H9 (cell line): ENCODE results near the gene BBOF1. TPM values are rescaled to one million over a fixed set of nuclear protein-coding genes. Genes with fewer than 3 reads are reported as not detected.

ENCODE experiments used
- DNase-seq: peaks from one replicate; pipeline ENCODE4 v3.0.0-alpha.2; 2017
- H2AFZ ChIP-seq: one replicate; pipeline ENCODE4 v1.6.1; 2013; ENCODE audit warnings: mild to moderate bottlenecking, low read length, control low read depth, moderate library complexity
- H2AK5ac ChIP-seq: 2 replicates; pipeline ENCODE4 v1.6.1; 2013; ENCODE audit warnings: low read length, control low read depth, mixed read lengths; ENCODE audit not compliant: insufficient read length
- H2BK120ac ChIP-seq: one replicate; pipeline ENCODE4 v1.6.1; 2013; ENCODE audit warnings: low read depth, mild to moderate bottlenecking, low read length, control low read depth, inconsistent platforms; ENCODE audit not compliant: poor library complexity, severe bottlenecking
- H2BK12ac ChIP-seq: 2 replicates; pipeline ENCODE4 v1.6.1; 2013; ENCODE audit warnings: low read length, control low read depth, mixed read lengths, low read depth; ENCODE audit not compliant: insufficient read length
- H2BK15ac ChIP-seq: 2 replicates; pipeline ENCODE4 v1.6.1; 2013; ENCODE audit warnings: low read depth, low read length, control low read depth
- H2BK20ac ChIP-seq: one replicate; pipeline ENCODE4 v1.6.1; 2013; ENCODE audit warnings: low read depth, mild to moderate bottlenecking, low read length, control low read depth, inconsistent platforms; ENCODE audit not compliant: poor library complexity, severe bottlenecking
- H2BK5ac ChIP-seq: 2 replicates; pipeline ENCODE4 v1.6.1; 2013; ENCODE audit warnings: low read length, control low read depth, mixed read lengths; ENCODE audit not compliant: insufficient read length
- H3K14ac ChIP-seq: 2 replicates; pipeline ENCODE4 v1.6.1; 2013; ENCODE audit warnings: low read length, control low read depth; ENCODE audit not compliant: insufficient read depth
- H3K18ac ChIP-seq: 2 replicates; pipeline ENCODE4 v1.6.1; 2013; ENCODE audit warnings: low read depth, mild to moderate bottlenecking, mixed read lengths, low read length, control low read depth; ENCODE audit not compliant: insufficient read length
- H3K23ac ChIP-seq: 2 replicates; pipeline ENCODE4 v1.6.1; 2013; ENCODE audit warnings: low read length, control low read depth, mixed read lengths, low read depth; ENCODE audit not compliant: insufficient read length
- H3K23me2 ChIP-seq: 2 replicates; pipeline ENCODE4 v1.6.1; 2013; ENCODE audit warnings: low read depth, mild to moderate bottlenecking, mixed read lengths, low read length, control low read depth; ENCODE audit not compliant: insufficient read length, poor library complexity, severe bottlenecking
- H3K27ac ChIP-seq: 2 replicates; pipeline ENCODE4 v1.5.1; 2013; ENCODE audit warnings: low read length, control low read depth, mixed read lengths, low read depth; ENCODE audit not compliant: insufficient read length
- H3K27me3 ChIP-seq: 2 replicates; pipeline ENCODE4 v1.6.1; 2013; ENCODE audit warnings: low read length, control low read depth, inconsistent platforms; ENCODE audit not compliant: insufficient read depth
- H3K4ac ChIP-seq: 2 replicates; pipeline ENCODE4 v1.6.1; 2013; ENCODE audit warnings: low read depth, mild to moderate bottlenecking, control low read depth, inconsistent platforms, low read length, moderate library complexity
- H3K4me1 ChIP-seq: 2 replicates; pipeline ENCODE4 v1.6.1; 2013; ENCODE audit warnings: low read length, control low read depth, inconsistent platforms; ENCODE audit not compliant: insufficient read depth
- H3K4me2 ChIP-seq: 2 replicates; pipeline ENCODE4 v1.6.1; 2013; ENCODE audit warnings: low read length, control low read depth, mixed read lengths; ENCODE audit not compliant: insufficient read length, insufficient read depth
- H3K56ac ChIP-seq: 2 replicates; pipeline ENCODE4 v1.6.1; 2013; ENCODE audit warnings: low read depth, mild to moderate bottlenecking, mixed read lengths, low read length, control low read depth; ENCODE audit not compliant: insufficient read length
- H3K79me1 ChIP-seq: 2 replicates; pipeline ENCODE4 v1.6.1; 2013; ENCODE audit warnings: low read depth, mild to moderate bottlenecking, moderate library complexity, low read length, control low read depth, inconsistent platforms; ENCODE audit not compliant: insufficient read depth, poor library complexity, severe bottlenecking
- H3K79me2 ChIP-seq: 2 replicates; pipeline ENCODE4 v1.6.1; 2013; ENCODE audit warnings: low read length, control low read depth, inconsistent platforms; ENCODE audit not compliant: insufficient read depth
- H3K9ac ChIP-seq: 2 replicates; pipeline ENCODE4 v1.6.1; 2013; ENCODE audit warnings: low read length, control low read depth, mixed read lengths; ENCODE audit not compliant: insufficient read length; ENCODE audit errors: extremely low read depth
- H3K9me3 ChIP-seq: one replicate; pipeline ENCODE4 v1.6.1; 2013; ENCODE audit warnings: low read depth, low read length, inconsistent platforms; ENCODE audit not compliant: control insufficient read depth
- H3T11ph ChIP-seq: one replicate; pipeline ENCODE4 v1.6.1; 2013; ENCODE audit warnings: mild to moderate bottlenecking, low read length, control low read depth, inconsistent platforms
- H4K20me1 ChIP-seq: one replicate; pipeline ENCODE4 v1.6.1; 2013; ENCODE audit not compliant: control insufficient read depth, insufficient read length, insufficient read depth
- H4K5ac ChIP-seq: 2 replicates; pipeline ENCODE4 v1.6.1; 2013; ENCODE audit warnings: low read depth, mild to moderate bottlenecking, mixed read lengths, low read length, control low read depth; ENCODE audit not compliant: insufficient read length
- H4K8ac ChIP-seq: replicated peaks from 2 replicates; pipeline ENCODE4 v1.6.1; 2013; ENCODE audit warnings: low read length, control low read depth, mixed read lengths, low read depth; ENCODE audit not compliant: insufficient read length
- H4K91ac ChIP-seq: 2 replicates; pipeline ENCODE4 v1.6.1; 2013; ENCODE audit warnings: low read depth, mild to moderate bottlenecking, moderate library complexity, mixed read lengths, low read length, control low read depth; ENCODE audit not compliant: insufficient read length
- H3K27ac Mint-ChIP-seq, 3 experiments: 2 replicates in 2 of 3; 3 replicates in 1 of 3; pipeline ENCODE4 v1.8.0; 2020 to 2021; ENCODE audit warnings: mixed read lengths in 3 of 3, mild to moderate bottlenecking in 1 of 3, moderate library complexity in 1 of 3
- H3K27me3 Mint-ChIP-seq: 2 replicates; pipeline ENCODE4 v1.8.0; 2021; ENCODE audit warnings: low read depth, mild to moderate bottlenecking, moderate library complexity, mixed read lengths
- H3K36me3 Mint-ChIP-seq, 3 experiments: 2 replicates in 2 of 3; 3 replicates in 1 of 3; pipeline ENCODE4 v1.8.0; 2020 to 2021; ENCODE audit warnings: low read depth in 3 of 3, mixed read lengths in 3 of 3; ENCODE audit not compliant: insufficient read depth in 1 of 3
- H3K4me1 Mint-ChIP-seq, 2 experiments: 2 replicates each; pipeline ENCODE4 v1.8.0; 2020; ENCODE audit warnings: mixed read lengths in 2 of 2
- H3K4me3 Mint-ChIP-seq, 2 experiments: 2 replicates in 1 of 2; 3 replicates in 1 of 2; pipeline ENCODE4 v1.8.0; 2020 to 2021; ENCODE audit warnings: mild to moderate bottlenecking in 2 of 2, mixed read lengths in 2 of 2, moderate library complexity in 1 of 2
- H3K9me3 Mint-ChIP-seq, 2 experiments: 2 replicates in 1 of 2; 3 replicates in 1 of 2; pipeline ENCODE4 v1.8.0; 2020; ENCODE audit warnings: mild to moderate bottlenecking in 2 of 2, mixed read lengths in 2 of 2, moderate library complexity in 1 of 2
- CTCF ChIP-seq: fragments of 200-600 bp; sonication (generic); conservative IDR thresholded peaks from 3 replicates; pipeline ENCODE4 v1.8.0; 2021; ENCODE audit warnings: antibody characterized with exemption, mild to moderate bottlenecking
- WGBS: extraction: QIAGEN DNeasy Blood & Tissue Kit; methylation state at CpG from one replicate; pipeline ENCODE4 v1.1.7; 2013; ENCODE audit warnings: missing lambda C conversion rate, low lambda C conversion rate, mixed read lengths; ENCODE audit not compliant: insufficient read length; ENCODE audit errors: extremely low coverage; 5-methylcytosine and 5-hydroxymethylcytosine counted together
- total RNA-seq: library from RNA; stranded (reverse); gene quantifications from 2 replicates; pipeline ENCODE4 v1.2.1, GENCODE V29; 2021

BBOF1 gene
- total RNA-seq, 1 experiment from 2014 or later = 0.61 TPM

DNA sequence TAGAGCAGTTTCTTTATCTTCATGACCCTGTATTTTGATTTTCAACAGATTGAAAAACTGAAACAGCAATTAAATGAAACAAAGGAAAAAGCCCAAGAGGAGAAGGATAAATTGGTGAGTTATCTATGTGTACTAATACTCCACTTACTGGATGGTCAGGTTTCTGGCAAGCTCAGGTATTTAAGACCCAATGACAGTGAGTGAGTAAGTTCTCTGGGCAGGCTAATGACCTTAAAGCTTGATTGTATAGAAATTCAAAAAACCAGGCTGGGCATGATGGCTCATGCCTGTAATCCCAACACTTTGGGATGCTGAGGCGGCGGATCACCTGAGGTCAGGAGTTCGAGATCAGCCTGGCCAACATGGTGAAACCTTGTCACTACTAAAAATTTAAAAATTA lies 10.0 kb downstream of the BBOF1 start:
- no CpG with 5 or more reads among the region's 3 CpGs for WGBS
- no peak overlapping the region for H2AFZ ChIP-seq
- H4K91ac ChIP-seq = no peak overlapping the region

More for the DNA sequence above, 10.0 kb downstream of the BBOF1 start:
- Histone ChIP-seq H3K14ac (no peak overlapping the region), H3K18ac (no peak overlapping the region), H3K79me1 (no peaks in the 10 kb centered on the region), H2BK12ac (no peak overlapping the region), H3K23me2 (no peaks in the 10 kb centered on the region), H3K9me3 (no peaks in the 10 kb centered on the region), H4K5ac (no peak overlapping the region), H3K56ac (no peak overlapping the region), H3K27me3 (no peaks in the 10 kb centered on the region), H3T11ph (no peak overlapping the region), H4K8ac (no peak overlapping the region), H3K23ac (no peak overlapping the region), H2BK20ac (no peak overlapping the region), H3K79me2 (no peaks in the 10 kb centered on the region), H2BK15ac (no peak overlapping the region), H3K4me2 (no peak overlapping the region), H2AK5ac (no peak overlapping the region), H3K4me1 (no peaks in the 10 kb centered on the region), H3K9ac (no peak overlapping the region), H2BK120ac (no peak overlapping the region), H4K20me1 (no peaks in the 10 kb centered on the region), H2BK5ac (no peak overlapping the region), H3K27ac (no peak overlapping the region), H3K4ac (no peak overlapping the region)
- no peak overlapping the region for H3K4me3 Mint-ChIP-seq
- H3K27ac Mint-ChIP-seq = no peak overlapping the region
- no peaks in the 10 kb centered on the region for H3K27me3 Mint-ChIP-seq
- H3K4me1 Mint-ChIP-seq = no peaks in the 10 kb centered on the region
- DNase-seq = no peak
- no peaks in the 10 kb centered on the region for H3K36me3 Mint-ChIP-seq
- no peak for TF ChIP-seq CTCF
- no peaks in the 10 kb centered on the region for H3K9me3 Mint-ChIP-seq
